OCI-LY1 (cell line): ENCODE data around the gene CD68.

Experiments used
- EZH2 ChIP-seq: fragments of 200-600 bp; sonication (generic), shearing (Covaris generic); IDR thresholded peaks from 2 replicates; pipeline ENCODE4 v1.8.0; 2017; ENCODE audit warnings: borderline replicate concordance, mixed run types, mild to moderate bottlenecking, antibody characterized with exemption, low read length, moderate library complexity, mixed read lengths
- TF ChIP-seq, protein P1 (sequence below): fragments of 200-600 bp; sonication (generic), shearing (Covaris generic); IDR thresholded peaks from 2 replicates; pipeline ENCODE4 v1.5.1; 2017; ENCODE audit warnings: mild to moderate bottlenecking, antibody characterized with exemption, low read length, moderate library complexity, mixed read lengths

DNA sequence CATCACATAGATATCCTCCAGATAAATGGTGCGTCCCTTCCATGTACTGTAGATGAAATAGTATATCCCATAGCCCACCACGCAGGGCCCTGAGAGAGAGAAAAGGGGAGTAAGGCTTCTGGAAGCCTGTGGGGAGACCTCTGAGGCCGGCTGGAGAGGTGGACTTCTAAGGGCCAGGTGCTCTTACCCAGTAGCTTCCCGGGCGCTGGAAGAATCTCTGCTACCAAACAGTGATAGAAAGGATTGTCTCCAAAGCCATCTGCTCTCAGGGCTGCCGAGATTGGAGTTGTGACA lies 47.5 kb downstream of the CD68 start:
- TF ChIP-seq, protein P1, sequence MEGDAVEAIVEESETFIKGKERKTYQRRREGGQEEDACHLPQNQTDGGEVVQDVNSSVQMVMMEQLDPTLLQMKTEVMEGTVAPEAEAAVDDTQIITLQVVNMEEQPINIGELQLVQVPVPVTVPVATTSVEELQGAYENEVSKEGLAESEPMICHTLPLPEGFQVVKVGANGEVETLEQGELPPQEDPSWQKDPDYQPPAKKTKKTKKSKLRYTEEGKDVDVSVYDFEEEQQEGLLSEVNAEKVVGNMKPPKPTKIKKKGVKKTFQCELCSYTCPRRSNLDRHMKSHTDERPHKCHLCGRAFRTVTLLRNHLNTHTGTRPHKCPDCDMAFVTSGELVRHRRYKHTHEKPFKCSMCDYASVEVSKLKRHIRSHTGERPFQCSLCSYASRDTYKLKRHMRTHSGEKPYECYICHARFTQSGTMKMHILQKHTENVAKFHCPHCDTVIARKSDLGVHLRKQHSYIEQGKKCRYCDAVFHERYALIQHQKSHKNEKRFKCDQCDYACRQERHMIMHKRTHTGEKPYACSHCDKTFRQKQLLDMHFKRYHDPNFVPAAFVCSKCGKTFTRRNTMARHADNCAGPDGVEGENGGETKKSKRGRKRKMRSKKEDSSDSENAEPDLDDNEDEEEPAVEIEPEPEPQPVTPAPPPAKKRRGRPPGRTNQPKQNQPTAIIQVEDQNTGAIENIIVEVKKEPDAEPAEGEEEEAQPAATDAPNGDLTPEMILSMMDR: no peak
- TF ChIP-seq EZH2: no peak
